ENCODE measurements around the gene SLC6A12.

Gene SLC6A12

DNA sequence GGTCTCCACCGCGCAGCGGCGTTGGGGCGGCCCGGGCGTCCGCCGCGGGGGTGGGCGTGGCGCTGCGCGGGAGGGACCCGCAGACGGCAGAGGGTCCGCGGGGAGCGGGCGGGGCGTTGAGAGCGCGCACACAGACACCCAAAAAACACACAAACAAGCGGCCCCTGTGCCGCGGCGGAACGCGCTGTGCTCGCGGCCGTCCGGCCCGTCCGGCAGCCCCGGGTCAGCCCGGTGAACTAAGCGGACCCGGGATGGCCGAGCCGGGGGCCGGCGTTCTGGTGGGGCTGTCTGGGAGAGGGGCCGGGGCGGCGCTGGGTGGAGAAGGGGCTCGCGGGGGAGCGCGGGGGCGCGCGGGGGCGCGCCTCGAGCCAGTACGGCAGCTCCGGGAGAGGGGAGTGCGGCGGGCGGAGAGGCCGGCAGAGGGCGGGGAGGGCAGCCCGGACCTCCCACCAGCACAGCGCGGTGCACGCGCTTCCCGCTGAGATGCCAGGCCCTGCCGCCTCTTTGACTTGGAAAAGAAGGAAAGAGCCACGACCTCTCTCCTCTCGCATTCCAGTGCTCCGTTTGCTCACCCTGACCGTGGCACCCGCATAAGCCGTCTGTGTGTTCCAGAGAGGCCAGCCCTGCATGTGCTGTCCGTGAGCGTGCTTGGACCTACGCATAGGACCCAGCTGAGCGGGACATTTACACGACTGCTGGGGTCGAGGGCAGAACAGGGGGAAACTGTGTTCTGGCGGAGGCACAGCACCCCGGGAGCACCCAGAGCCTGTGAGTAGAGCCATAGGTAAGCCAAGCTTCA, 10.3 kb downstream of the SLC6A12 start:
- Histone ChIP-seq H3K4me3 (ENCODE audit: low read depth, low read length, poor library complexity, severe bottlenecking) (no peak overlapping the region), H2AFZ (ENCODE audit: low read length) (no peak overlapping the region), H3K27ac (ENCODE audit: low read depth, low read length, poor library complexity, severe bottlenecking) (no peak overlapping the region), H3K79me2 (ENCODE audit: insufficient read depth, low read length) (no peaks in the 10 kb centered on the region), H4K20me1 (ENCODE audit: insufficient read depth, low read length) (no peaks in the 10 kb centered on the region), H3K9ac (ENCODE audit: low read length) (no peak overlapping the region), H3K4me1 (ENCODE audit: insufficient read depth, low read length, severe bottlenecking) (no peaks in the 10 kb centered on the region), H3K9me2 (ENCODE audit: low read depth, low read length) (no peaks in the 10 kb centered on the region), H3F3A (ENCODE audit: insufficient read depth, low read length) (no peaks in the 10 kb centered on the region), H3K27me3 (ENCODE audit: insufficient read depth, low read length) (peaks cover 8% of the 10 kb centered on the region), H3K9me3 (ENCODE audit: low read length) (no peaks in the 10 kb centered on the region), H3K4me2 (ENCODE audit: low read length) (no peak overlapping the region), H3K36me3 (ENCODE audit: insufficient read depth, low read length) (no peaks in the 10 kb centered on the region)
- TF ChIP-seq EZH2 (IDR thresholded peaks at IDR 0.05; ENCODE audit: borderline replicate concordance, low read length) = no peak
- TF ChIP-seq, protein P1, sequence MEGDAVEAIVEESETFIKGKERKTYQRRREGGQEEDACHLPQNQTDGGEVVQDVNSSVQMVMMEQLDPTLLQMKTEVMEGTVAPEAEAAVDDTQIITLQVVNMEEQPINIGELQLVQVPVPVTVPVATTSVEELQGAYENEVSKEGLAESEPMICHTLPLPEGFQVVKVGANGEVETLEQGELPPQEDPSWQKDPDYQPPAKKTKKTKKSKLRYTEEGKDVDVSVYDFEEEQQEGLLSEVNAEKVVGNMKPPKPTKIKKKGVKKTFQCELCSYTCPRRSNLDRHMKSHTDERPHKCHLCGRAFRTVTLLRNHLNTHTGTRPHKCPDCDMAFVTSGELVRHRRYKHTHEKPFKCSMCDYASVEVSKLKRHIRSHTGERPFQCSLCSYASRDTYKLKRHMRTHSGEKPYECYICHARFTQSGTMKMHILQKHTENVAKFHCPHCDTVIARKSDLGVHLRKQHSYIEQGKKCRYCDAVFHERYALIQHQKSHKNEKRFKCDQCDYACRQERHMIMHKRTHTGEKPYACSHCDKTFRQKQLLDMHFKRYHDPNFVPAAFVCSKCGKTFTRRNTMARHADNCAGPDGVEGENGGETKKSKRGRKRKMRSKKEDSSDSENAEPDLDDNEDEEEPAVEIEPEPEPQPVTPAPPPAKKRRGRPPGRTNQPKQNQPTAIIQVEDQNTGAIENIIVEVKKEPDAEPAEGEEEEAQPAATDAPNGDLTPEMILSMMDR (IDR thresholded peaks at IDR 0.05; ENCODE audit: low read length) = no peak

DNA sequence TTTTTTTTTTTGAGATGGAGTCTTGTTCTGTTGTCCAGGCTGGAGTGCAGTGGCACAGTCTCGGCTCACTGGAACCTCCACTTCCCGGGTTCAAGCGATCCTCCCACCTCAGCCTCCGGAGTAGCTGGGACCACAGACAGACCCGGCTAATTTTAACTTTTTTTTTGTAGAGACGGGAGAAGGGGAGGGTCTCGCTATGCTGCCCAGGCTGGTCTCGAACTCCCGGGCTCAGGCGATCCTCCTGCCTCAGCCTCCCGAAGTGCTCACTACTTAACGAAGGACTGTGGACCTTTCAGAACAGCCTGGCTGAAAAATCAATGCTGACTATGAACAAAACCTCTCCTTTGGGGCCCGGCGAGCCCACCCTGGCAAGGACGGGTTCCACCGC, 10.9 kb downstream of the SLC6A12 start:
- TF ChIP-seq, protein P1 (IDR thresholded peaks at IDR 0.05; ENCODE audit: low read length) = no peak
- no peak for TF ChIP-seq EZH2 (IDR thresholded peaks at IDR 0.05; ENCODE audit: borderline replicate concordance, low read length)
- Histone ChIP-seq H3K4me1 (ENCODE audit: insufficient read depth, low read length, severe bottlenecking) (no peaks in the 10 kb centered on the region), H3K4me3 (ENCODE audit: low read depth, low read length, poor library complexity, severe bottlenecking) (no peak overlapping the region), H3K9me3 (ENCODE audit: low read length) (no peaks in the 10 kb centered on the region), H3K36me3 (ENCODE audit: insufficient read depth, low read length) (no peaks in the 10 kb centered on the region), H4K20me1 (ENCODE audit: insufficient read depth, low read length) (no peaks in the 10 kb centered on the region), H3K9me2 (ENCODE audit: low read depth, low read length) (no peaks in the 10 kb centered on the region), H3F3A (ENCODE audit: insufficient read depth, low read length) (no peaks in the 10 kb centered on the region), H3K79me2 (ENCODE audit: insufficient read depth, low read length) (no peaks in the 10 kb centered on the region), H2AFZ (ENCODE audit: low read length) (no peak overlapping the region), H3K4me2 (ENCODE audit: low read length) (no peak overlapping the region), H3K27me3 (ENCODE audit: insufficient read depth, low read length) (peaks cover 4% of the 10 kb centered on the region), H3K9ac (ENCODE audit: low read length) (no peak overlapping the region), H3K27ac (ENCODE audit: low read depth, low read length, poor library complexity, severe bottlenecking) (no peak overlapping the region)

DNA sequence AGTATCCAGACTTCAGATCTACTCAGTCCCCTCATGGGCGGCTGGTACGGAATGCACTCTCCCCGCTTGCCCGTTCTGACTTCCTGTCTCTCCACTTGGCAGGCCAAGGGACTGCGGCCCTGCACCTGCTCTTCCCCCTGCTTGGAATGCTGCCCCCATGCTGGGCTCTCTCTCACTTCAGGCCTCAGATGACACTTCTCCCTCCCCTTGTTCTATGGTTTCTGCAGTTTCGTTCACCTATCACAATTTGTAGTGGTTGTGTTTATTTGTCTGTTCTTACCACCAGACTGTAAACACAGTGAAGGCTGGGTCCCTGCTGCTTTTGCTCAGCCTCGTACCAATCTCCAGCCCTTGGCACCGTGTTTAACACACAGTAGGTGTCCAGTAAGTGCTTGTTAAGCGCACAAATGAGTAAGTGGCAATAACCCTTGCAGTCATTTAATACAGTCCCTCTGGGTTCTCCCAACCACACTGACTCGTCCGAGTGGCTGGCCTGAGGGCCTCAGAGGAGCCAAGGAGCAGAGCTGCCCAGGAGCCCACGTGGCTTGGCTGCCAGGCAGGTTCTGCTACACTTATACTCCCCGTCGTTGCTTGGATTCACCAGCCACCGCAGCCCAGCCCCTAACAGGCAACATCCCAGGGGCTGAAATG, 11.8 kb downstream of the SLC6A12 start:
- no peak overlapping the region for H2AFZ ChIP-seq (ENCODE audit: low read length)

More for the DNA sequence above, 11.8 kb downstream of the SLC6A12 start:
- H3K4me1 ChIP-seq (ENCODE audit: insufficient read depth, low read length, severe bottlenecking) = no peaks in the 10 kb centered on the region
- no peak overlapping the region for H3K4me2 ChIP-seq (ENCODE audit: low read length)
- no peak overlapping the region for H3K27ac ChIP-seq (ENCODE audit: low read depth, low read length, poor library complexity, severe bottlenecking)
- no peaks in the 10 kb centered on the region for H3K36me3 ChIP-seq (ENCODE audit: insufficient read depth, low read length)
- H3K4me3 ChIP-seq (ENCODE audit: low read depth, low read length, poor library complexity, severe bottlenecking) = no peak overlapping the region
- peaks cover 3% of the 10 kb centered on the region; the same call in 1 of the 2 replicates for H3K27me3 ChIP-seq (ENCODE audit: insufficient read depth, low read length)
- no peak overlapping the region for H3K9ac ChIP-seq (ENCODE audit: low read length)
- H3F3A ChIP-seq (ENCODE audit: insufficient read depth, low read length) = no peaks in the 10 kb centered on the region
- no peaks in the 10 kb centered on the region for H3K79me2 ChIP-seq (ENCODE audit: insufficient read depth, low read length)
- TF ChIP-seq, protein P1 (IDR thresholded peaks at IDR 0.05; ENCODE audit: low read length) = no peak
- no peak for TF ChIP-seq EZH2 (IDR thresholded peaks at IDR 0.05; ENCODE audit: borderline replicate concordance, low read length)
- no peaks in the 10 kb centered on the region for H3K9me3 ChIP-seq (ENCODE audit: low read length)
- H4K20me1 ChIP-seq (ENCODE audit: insufficient read depth, low read length) = no peaks in the 10 kb centered on the region
- no peaks in the 10 kb centered on the region for H3K9me2 ChIP-seq (ENCODE audit: low read depth, low read length)
